HepG2 (cell line): ENCODE results near the gene TBX6.

Experiments
- CTCF ChIP-seq: sonication (generic); formaldehyde crosslinking; IDR thresholded peaks from 2 replicates; pipeline ENCODE4 v1.5.0; 2020; ENCODE audit warnings: mild to moderate bottlenecking, missing genetic modification reagents, moderate library complexity
- ZBTB7A ChIP-seq: sonication (generic); formaldehyde crosslinking; IDR thresholded peaks from 2 replicates; pipeline ENCODE4 v1.8.0; 2022; ENCODE audit warnings: mild to moderate bottlenecking, missing genetic modification reagents
- ZNF317 ChIP-seq: sonication (generic); formaldehyde crosslinking; IDR thresholded peaks from 2 replicates; pipeline ENCODE4 v1.5.0; 2020; ENCODE audit warnings: mild to moderate bottlenecking, missing genetic modification reagents

GRCh38 chr16:30120340-30121105, 28.8 kb upstream of the TBX6 start:
- TF ChIP-seq ZBTB7A (CRISPR knock-in tag) (no peak), CTCF (CRISPR knock-in tag) (no peak), ZNF317 (CRISPR knock-in tag) (no peak)
